Measurements from ENCODE around the gene FXYD7. TPM values are rescaled to one million over a fixed set of nuclear protein-coding genes. Genes with fewer than 3 reads are reported as not detected.
A peak's percentile ranks its signal among the peaks of the same experiment; 100 is the strongest.

FXYD7 gene
- polyA plus RNA-seq, 3 donors, result 0.16 TPM; not detected in 2

DNA sequence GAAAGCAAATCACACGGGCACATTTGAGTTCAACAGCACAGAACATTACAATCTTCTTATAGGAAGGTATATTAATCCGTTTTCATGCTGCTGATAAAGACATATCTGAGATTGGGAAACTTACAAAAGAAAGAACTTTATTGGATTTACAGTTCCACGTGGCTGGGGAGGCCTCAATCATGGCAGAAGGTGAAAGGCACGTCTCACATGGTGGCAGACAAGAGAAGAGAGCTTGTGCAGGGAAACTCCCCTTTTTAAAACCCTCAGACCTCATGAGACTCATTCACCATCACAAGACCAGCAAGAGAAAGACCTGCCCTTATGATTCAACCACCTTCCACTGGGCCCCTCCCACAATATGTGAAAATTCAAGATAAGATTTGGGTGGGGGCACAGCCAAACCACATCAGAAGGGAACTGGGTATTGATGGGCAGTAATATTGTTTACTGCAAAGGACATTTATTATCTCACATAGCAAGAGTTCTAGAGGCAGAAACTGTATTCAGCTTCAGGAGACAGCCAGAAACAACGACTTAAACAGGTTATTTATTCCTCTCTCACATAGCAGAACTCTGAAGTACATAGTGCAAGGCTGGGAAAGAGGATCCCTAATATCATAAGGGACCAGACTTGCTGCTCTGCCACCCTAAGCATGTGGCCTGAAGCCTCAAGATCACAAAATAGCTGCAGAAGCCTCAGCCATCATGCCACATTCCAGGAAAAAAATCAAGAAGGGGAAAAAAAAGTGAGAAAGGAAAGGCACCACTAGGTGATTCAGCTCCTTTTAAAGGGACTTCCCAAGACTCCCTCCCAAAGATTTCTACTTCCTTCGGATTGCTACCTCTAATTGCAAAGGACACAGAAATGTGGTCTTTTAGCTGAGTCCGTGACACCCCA is 34.6 kb downstream of the FXYD7 start:
- Histone ChIP-seq H3K27me3 (ENCODE audit: control insufficient read depth in 2 of 2, insufficient read depth in 2 of 2, low read length in 2 of 2) (no peaks in the 10 kb centered on the region), H3K4me2 (replicated peaks; ENCODE audit: extremely low read depth, low read length, poor library complexity, severe bottlenecking) (no peak overlapping the region), H2AFZ (ENCODE audit: insufficient read depth, low read depth, low read length, poor library complexity, severe bottlenecking) (no peak overlapping the region), H3K9ac (ENCODE audit: insufficient read depth, low read length, poor library complexity, severe bottlenecking) (no peak overlapping the region), H3K36me3 (replicated peaks in 1 of 2; ENCODE audit: control insufficient read depth in 1 of 2, insufficient read depth in 2 of 2, low read length in 2 of 2) (no peaks in the 10 kb centered on the region), H3K9me3 (replicated peaks in 1 of 2; ENCODE audit: control insufficient read depth in 1 of 2, insufficient read depth in 1 of 2, low read length in 2 of 2) (no peaks in the 10 kb centered on the region), H3K4me3 (replicated peaks in 1 of 3; ENCODE audit: low read depth in 2 of 3, low read length in 3 of 3) (no peak overlapping the region), H3K4me1 (ENCODE audit: control insufficient read depth in 1 of 2, insufficient read depth in 2 of 2, low read length in 2 of 2) (peaks cover 16 to 17% of the 10 kb centered on the region in 2 donors), H3K79me2 (ENCODE audit: insufficient read depth, low read length) (no peaks in the 10 kb centered on the region), H3K27ac (ENCODE audit: low read depth in 1 of 2, low read length in 2 of 2) (no peak overlapping the region), H4K20me1 (ENCODE audit: insufficient read depth, low read length) (no peaks in the 10 kb centered on the region)
- intact Hi-C loops (cut with micrococcal nuclease), result loop anchor here in 1 of 2 donors (5.0 kb wide), 1 partner anchor 35 kb away; no protein-coding TSS in a partner anchor
- peak overlapping the region in 5 of 7 donors; percentile 4 to 73 (median 52) for H3K27ac Mint-ChIP-seq
- TF ChIP-seq, protein P1, sequence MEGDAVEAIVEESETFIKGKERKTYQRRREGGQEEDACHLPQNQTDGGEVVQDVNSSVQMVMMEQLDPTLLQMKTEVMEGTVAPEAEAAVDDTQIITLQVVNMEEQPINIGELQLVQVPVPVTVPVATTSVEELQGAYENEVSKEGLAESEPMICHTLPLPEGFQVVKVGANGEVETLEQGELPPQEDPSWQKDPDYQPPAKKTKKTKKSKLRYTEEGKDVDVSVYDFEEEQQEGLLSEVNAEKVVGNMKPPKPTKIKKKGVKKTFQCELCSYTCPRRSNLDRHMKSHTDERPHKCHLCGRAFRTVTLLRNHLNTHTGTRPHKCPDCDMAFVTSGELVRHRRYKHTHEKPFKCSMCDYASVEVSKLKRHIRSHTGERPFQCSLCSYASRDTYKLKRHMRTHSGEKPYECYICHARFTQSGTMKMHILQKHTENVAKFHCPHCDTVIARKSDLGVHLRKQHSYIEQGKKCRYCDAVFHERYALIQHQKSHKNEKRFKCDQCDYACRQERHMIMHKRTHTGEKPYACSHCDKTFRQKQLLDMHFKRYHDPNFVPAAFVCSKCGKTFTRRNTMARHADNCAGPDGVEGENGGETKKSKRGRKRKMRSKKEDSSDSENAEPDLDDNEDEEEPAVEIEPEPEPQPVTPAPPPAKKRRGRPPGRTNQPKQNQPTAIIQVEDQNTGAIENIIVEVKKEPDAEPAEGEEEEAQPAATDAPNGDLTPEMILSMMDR (IDR thresholded peaks at IDR 0.05), result no peak
- no CpG with 5 or more reads among the region's 7 CpGs for WGBS (ENCODE audit: insufficient coverage)
- H3K4me3 Mint-ChIP-seq, result no peak overlapping the region
- H3K9me3 Mint-ChIP-seq, result peaks cover 0 to 2% (median 0%) of the 10 kb centered on the region in 7 donors
- H3K36me3 Mint-ChIP-seq, result peaks cover 0 to 1% of the 10 kb centered on the region in 2 donors
- H3K27me3 Mint-ChIP-seq (ENCODE audit: low read depth in 3 of 3), result peaks cover 0 to 2% (median 1%) of the 10 kb centered on the region in 3 donors
- DNase-seq, result peak in 1 of 3 donors; percentile 59
- H3K4me1 Mint-ChIP-seq, result peaks cover 38% of the 10 kb centered on the region

DNA sequence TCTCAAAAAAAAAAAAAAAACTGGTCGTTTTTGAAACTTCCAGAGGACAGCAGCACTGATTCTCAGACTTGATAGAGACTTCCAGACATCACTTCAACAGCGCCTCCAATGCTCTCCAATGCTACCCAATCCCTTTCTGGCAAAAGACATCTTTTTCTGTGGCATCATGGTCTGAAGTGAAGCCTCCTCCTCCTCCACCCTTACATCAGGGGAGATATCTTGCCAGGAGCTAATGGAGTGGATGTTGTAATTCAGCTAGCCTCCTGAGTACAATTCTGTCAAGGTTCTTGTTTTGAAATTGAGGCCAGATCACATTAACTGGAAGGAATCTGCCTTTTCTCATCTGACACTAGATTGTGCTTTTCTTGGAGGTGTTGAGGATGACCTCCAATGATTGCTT is 35.6 kb downstream of the FXYD7 start:
- no peak overlapping the region for H3K4me3 ChIP-seq (replicated peaks in 1 of 3; ENCODE audit: low read depth in 2 of 3, low read length in 3 of 3)
- H3K9ac ChIP-seq (ENCODE audit: insufficient read depth, low read length, poor library complexity, severe bottlenecking), result no peak overlapping the region
- H4K20me1 ChIP-seq (ENCODE audit: insufficient read depth, low read length), result no peaks in the 10 kb centered on the region
- H3K27me3 ChIP-seq (ENCODE audit: control insufficient read depth in 2 of 2, insufficient read depth in 2 of 2, low read length in 2 of 2), result no peaks in the 10 kb centered on the region
- no CpG with 5 or more reads among the region's 2 CpGs for WGBS (ENCODE audit: insufficient coverage)
- TF ChIP-seq, protein P1 (IDR thresholded peaks at IDR 0.05), result no peak
- H3K27ac Mint-ChIP-seq, result peak overlapping the region in 4 of 7 donors; percentile 22 to 72 (median 48)
- H3K4me1 Mint-ChIP-seq, result peaks cover 38% of the 10 kb centered on the region
- no peaks in the 10 kb centered on the region for H3K36me3 Mint-ChIP-seq
- H3K27ac ChIP-seq (ENCODE audit: low read depth in 1 of 2, low read length in 2 of 2), result no peak overlapping the region
- no peak overlapping the region for H3K4me3 Mint-ChIP-seq
- H3K4me2 ChIP-seq (replicated peaks; ENCODE audit: extremely low read depth, low read length, poor library complexity, severe bottlenecking), result no peak overlapping the region
- H3K36me3 ChIP-seq (replicated peaks in 1 of 2; ENCODE audit: control insufficient read depth in 1 of 2, insufficient read depth in 2 of 2, low read length in 2 of 2), result no peaks in the 10 kb centered on the region
- intact Hi-C loops (cut with micrococcal nuclease), result loop anchor here in 1 of 2 donors (5.0 kb wide), 1 partner anchor 34 kb away; no protein-coding TSS in a partner anchor
- peaks cover 0 to 3% (median 2%) of the 10 kb centered on the region in 3 donors for H3K27me3 Mint-ChIP-seq (ENCODE audit: low read depth in 3 of 3)
- DNase-seq, result no peak
- no peak overlapping the region for H2AFZ ChIP-seq (ENCODE audit: insufficient read depth, low read depth, low read length, poor library complexity, severe bottlenecking)
- H3K9me3 ChIP-seq (replicated peaks in 1 of 2; ENCODE audit: control insufficient read depth in 1 of 2, insufficient read depth in 1 of 2, low read length in 2 of 2), result no peaks in the 10 kb centered on the region
- H3K4me1 ChIP-seq (ENCODE audit: control insufficient read depth in 1 of 2, insufficient read depth in 2 of 2, low read length in 2 of 2), result peaks cover 16 to 17% of the 10 kb centered on the region in 2 donors
- peaks cover 0 to 5% (median 2%) of the 10 kb centered on the region in 7 donors for H3K9me3 Mint-ChIP-seq
- no peaks in the 10 kb centered on the region for H3K79me2 ChIP-seq (ENCODE audit: insufficient read depth, low read length)

Measured in CD14-positive monocyte (primary cell).